ENCODE measurements around the gene ASIC5. TPM values are rescaled to one million over a fixed set of nuclear protein-coding genes. Genes with fewer than 3 reads are reported as not detected.

ASIC5 gene
- total and polyA plus RNA-seq, 10 donors = not detected

GRCh38 chr4:155855897-155856296 lies 10.2 kb downstream of the ASIC5 start:
- no peaks in the 10 kb centered on the region for H3K9me3 ChIP-seq
- H3K4me1 ChIP-seq = no peaks in the 10 kb centered on the region
- DNase-seq = no peak
- intact Hi-C loops (cut with DNase I; ENCODE audit: low total_unique reads) = no loop called here
- no peak for TF ChIP-seq POLR2AphosphoS5 (IDR thresholded peaks at IDR 0.05)
- no peak for TF ChIP-seq POLR2A (IDR thresholded peaks at IDR 0.05)
- no peak for TF ChIP-seq CTCF (IDR thresholded peaks at IDR 0.05 in 8 of 11, conservative IDR thresholded peaks at IDR 0.05 in 3 of 11)
- H3K27ac ChIP-seq = no peak overlapping the region
- H3K36me3 ChIP-seq = no peaks in the 10 kb centered on the region
- 81 to 96% (median 85%) methylated on average over 2 of the region's 2 CpGs for WGBS, 5 donors
- H3K4me3 ChIP-seq = no peak overlapping the region
- H3K27me3 ChIP-seq (replicated peaks in 1 of 7) = no peaks in the 10 kb centered on the region

- no peak overlapping the region for H3K4me3 ChIP-seq
- intact Hi-C loops (cut with DNase I; ENCODE audit: low total_unique reads) = no loop called here
- no peak overlapping the region for H3K27ac ChIP-seq
- DNase-seq = no peak
- H3K4me1 ChIP-seq = no peaks in the 10 kb centered on the region
- WGBS, 5 donors = 58 to 69% (median 60%) methylated on average over 6 of the region's 6 CpGs
- no peak for TF ChIP-seq POLR2A (IDR thresholded peaks at IDR 0.05)
- no peak for TF ChIP-seq CTCF (IDR thresholded peaks at IDR 0.05 in 8 of 11, conservative IDR thresholded peaks at IDR 0.05 in 3 of 11)
- no peak for TF ChIP-seq POLR2AphosphoS5 (IDR thresholded peaks at IDR 0.05)
- no peaks in the 10 kb centered on the region for H3K27me3 ChIP-seq (replicated peaks in 1 of 7)
- no peaks in the 10 kb centered on the region for H3K36me3 ChIP-seq
- H3K9me3 ChIP-seq = peaks cover 0 to 4% (median 0%) of the 10 kb centered on the region in 8 donors
These were observed 11.4 kb downstream of the ASIC5 start for GRCh38 chr4:155854582-155855226.

GRCh38 chr4:155853189-155853588 lies 12.9 kb downstream of the ASIC5 start:
- Histone ChIP-seq H3K27me3 (replicated peaks in 1 of 7) (no peaks in the 10 kb centered on the region), H3K27ac (no peak overlapping the region), H3K36me3 (no peaks in the 10 kb centered on the region), H3K4me1 (no peaks in the 10 kb centered on the region), H3K9me3 (peaks cover 0 to 16% (median 6%) of the 10 kb centered on the region in 8 donors), H3K4me3 (no peak overlapping the region)
- intact Hi-C loops (cut with DNase I; ENCODE audit: low total_unique reads) = no loop called here
- TF ChIP-seq POLR2A (IDR thresholded peaks at IDR 0.05) = no peak
- no peak for TF ChIP-seq POLR2AphosphoS5 (IDR thresholded peaks at IDR 0.05)
- TF ChIP-seq CTCF (IDR thresholded peaks at IDR 0.05 in 8 of 11, conservative IDR thresholded peaks at IDR 0.05 in 3 of 11) = no peak
- WGBS, 5 donors = 90 to 99% (median 94%) methylated on average over 3 of the region's 3 CpGs
- no peak for DNase-seq

GRCh38 chr4:155849042-155849441 lies 17.0 kb downstream of the ASIC5 start:
- intact Hi-C loops (cut with DNase I; ENCODE audit: low total_unique reads) = no loop called here
- Histone ChIP-seq H3K27me3 (replicated peaks in 1 of 7) (no peaks in the 10 kb centered on the region), H3K27ac (no peak overlapping the region), H3K4me1 (no peaks in the 10 kb centered on the region), H3K4me3 (no peak overlapping the region), H3K36me3 (no peaks in the 10 kb centered on the region), H3K9me3 (peaks cover 0 to 31% (median 16%) of the 10 kb centered on the region in 8 donors)
- WGBS, 5 donors = 74 to 87% (median 84%) methylated on average over 4 of the region's 4 CpGs
- no peak for TF ChIP-seq POLR2A (IDR thresholded peaks at IDR 0.05)
- no peak for TF ChIP-seq POLR2AphosphoS5 (IDR thresholded peaks at IDR 0.05)
- TF ChIP-seq CTCF (IDR thresholded peaks at IDR 0.05 in 8 of 11, conservative IDR thresholded peaks at IDR 0.05 in 3 of 11) = no peak
- DNase-seq = no peak
